Ascending aorta (tissue), 2 donors: ENCODE measurements around the gene MARCHF10. TPM values are rescaled to one million over a fixed set of nuclear protein-coding genes. Genes with fewer than 3 reads are reported as not detected.

Experiments used
- DNase-seq, 2 donors: peaks; one replicate each; pipeline ENCODE4 v3.0.0-alpha.2; 2019; ENCODE audit warnings: low spot score in 2 of 2
- H3K27ac ChIP-seq, 2 donors: fragments of 200-600 bp; sonication (generic); one replicate each; pipeline ENCODE4 v1.5.1; 2016 to 2017; ENCODE audit warnings: mild to moderate bottlenecking in 1 of 2
- H3K27me3 ChIP-seq: fragments of 200-600 bp; sonication (generic); one replicate; pipeline ENCODE4 v1.5.1; 2017
- H3K36me3 ChIP-seq, 2 donors: fragments of 200-600 bp; sonication (generic); one replicate each; pipeline ENCODE4 v1.5.1; 2016
- H3K4me1 ChIP-seq, 2 donors: fragments of 200-600 bp; sonication (generic); one replicate each; pipeline ENCODE4 v1.5.1; 2016 to 2017; ENCODE audit warnings: mild to moderate bottlenecking in 1 of 2
- H3K4me3 ChIP-seq, 2 donors: fragments of 200-600 bp; sonication (generic); one replicate each; pipeline ENCODE4 v1.5.1; 2016 to 2017; ENCODE audit warnings: mild to moderate bottlenecking in 1 of 2
- H3K9me3 ChIP-seq, 2 donors: fragments of 200-600 bp; sonication (generic); one replicate each; pipeline ENCODE4 v1.5.1; 2016
- intact Hi-C: fragments of 100-400 bp; cut with DNase I; formaldehyde crosslinking; loops from one replicate; pipeline ENCODE4 v1.15.1; 2023
- total RNA-seq: library from RNA; depleted of rRNA; stranded (reverse); fragments of >200 nt; gene quantifications from one replicate; pipeline ENCODE4 v1.1.0, GENCODE V29; 2016
- TF ChIP-seq, protein P1 (sequence below), 3 experiments: fragments of 200-600 bp in 2 of 3; fragments of 450-650 bp in 1 of 3; sonication (generic) in 2 of 3; IDR thresholded peaks; one replicate each; pipeline ENCODE4 v1.5.1; 2016 to 2019; ENCODE audit warnings: antibody characterized with exemption in 3 of 3, mild to moderate bottlenecking in 1 of 3, moderate library complexity in 1 of 3

Gene MARCHF10
- total RNA-seq, 1 donor from 2014 or later: not detected

GRCh38 chr17:62688398-62689160 lies 119.5 kb downstream of the MARCHF10 start:
- no peaks in the 10 kb centered on the region for H3K9me3 ChIP-seq

GRCh38 chr17:62687997-62688396 lies 120.1 kb downstream of the MARCHF10 start:
- Histone ChIP-seq H3K36me3 (peaks cover 38 to 48% of the 10 kb centered on the region in 2 donors), H3K9me3 (no peaks in the 10 kb centered on the region), H3K27ac (no peak overlapping the region), H3K4me3 (no peak overlapping the region), H3K4me1 (no peaks in the 10 kb centered on the region), H3K27me3 (no peaks in the 10 kb centered on the region)
- DNase-seq: no peak
- intact Hi-C loops: no loop called here
- TF ChIP-seq, protein P1, sequence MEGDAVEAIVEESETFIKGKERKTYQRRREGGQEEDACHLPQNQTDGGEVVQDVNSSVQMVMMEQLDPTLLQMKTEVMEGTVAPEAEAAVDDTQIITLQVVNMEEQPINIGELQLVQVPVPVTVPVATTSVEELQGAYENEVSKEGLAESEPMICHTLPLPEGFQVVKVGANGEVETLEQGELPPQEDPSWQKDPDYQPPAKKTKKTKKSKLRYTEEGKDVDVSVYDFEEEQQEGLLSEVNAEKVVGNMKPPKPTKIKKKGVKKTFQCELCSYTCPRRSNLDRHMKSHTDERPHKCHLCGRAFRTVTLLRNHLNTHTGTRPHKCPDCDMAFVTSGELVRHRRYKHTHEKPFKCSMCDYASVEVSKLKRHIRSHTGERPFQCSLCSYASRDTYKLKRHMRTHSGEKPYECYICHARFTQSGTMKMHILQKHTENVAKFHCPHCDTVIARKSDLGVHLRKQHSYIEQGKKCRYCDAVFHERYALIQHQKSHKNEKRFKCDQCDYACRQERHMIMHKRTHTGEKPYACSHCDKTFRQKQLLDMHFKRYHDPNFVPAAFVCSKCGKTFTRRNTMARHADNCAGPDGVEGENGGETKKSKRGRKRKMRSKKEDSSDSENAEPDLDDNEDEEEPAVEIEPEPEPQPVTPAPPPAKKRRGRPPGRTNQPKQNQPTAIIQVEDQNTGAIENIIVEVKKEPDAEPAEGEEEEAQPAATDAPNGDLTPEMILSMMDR (IDR thresholded peaks at IDR 0.05): no peak

More at GRCh38 chr17:62688398-62689160, 119.5 kb downstream of the MARCHF10 start:
- H3K27me3 ChIP-seq: no peaks in the 10 kb centered on the region
- H3K27ac ChIP-seq: no peak overlapping the region
- TF ChIP-seq, protein P1 (IDR thresholded peaks at IDR 0.05): no peak
- intact Hi-C loops: no loop called here
- DNase-seq: no peak
- peaks cover 38 to 48% of the 10 kb centered on the region in 2 donors for H3K36me3 ChIP-seq
- H3K4me1 ChIP-seq: no peaks in the 10 kb centered on the region
- no peak overlapping the region for H3K4me3 ChIP-seq

DNA sequence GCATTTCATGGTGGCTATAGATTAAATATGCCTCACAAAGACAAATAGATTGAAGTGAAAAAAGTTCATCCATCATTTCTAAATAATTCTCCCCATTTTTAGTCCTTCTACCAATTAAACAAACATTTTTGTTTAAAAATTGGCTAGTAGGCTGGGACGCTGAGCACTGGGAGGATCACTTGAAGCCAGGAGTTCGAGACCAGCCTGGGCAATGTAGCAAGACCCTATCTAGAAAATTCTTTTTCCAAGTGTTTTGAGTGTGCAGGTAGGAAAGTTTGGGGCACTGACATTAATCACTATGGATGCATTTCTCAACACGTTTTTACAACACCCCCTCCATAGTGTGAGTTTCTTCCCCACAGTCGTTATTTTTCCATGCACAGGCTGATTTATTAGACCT lies 123.9 kb downstream of the MARCHF10 start:
- Histone ChIP-seq H3K36me3 (peaks cover 23 to 38% of the 10 kb centered on the region in 2 donors), H3K4me3 (no peak overlapping the region), H3K27ac (no peak overlapping the region), H3K4me1 (no peaks in the 10 kb centered on the region), H3K27me3 (no peaks in the 10 kb centered on the region), H3K9me3 (no peaks in the 10 kb centered on the region)
- DNase-seq: no peak
- TF ChIP-seq, protein P1 (IDR thresholded peaks at IDR 0.05): no peak
- intact Hi-C loops: loop anchor here (5.0 kb wide), 1 partner anchor 57 kb away; the partner anchor contains the start of gene MRC2

DNA sequence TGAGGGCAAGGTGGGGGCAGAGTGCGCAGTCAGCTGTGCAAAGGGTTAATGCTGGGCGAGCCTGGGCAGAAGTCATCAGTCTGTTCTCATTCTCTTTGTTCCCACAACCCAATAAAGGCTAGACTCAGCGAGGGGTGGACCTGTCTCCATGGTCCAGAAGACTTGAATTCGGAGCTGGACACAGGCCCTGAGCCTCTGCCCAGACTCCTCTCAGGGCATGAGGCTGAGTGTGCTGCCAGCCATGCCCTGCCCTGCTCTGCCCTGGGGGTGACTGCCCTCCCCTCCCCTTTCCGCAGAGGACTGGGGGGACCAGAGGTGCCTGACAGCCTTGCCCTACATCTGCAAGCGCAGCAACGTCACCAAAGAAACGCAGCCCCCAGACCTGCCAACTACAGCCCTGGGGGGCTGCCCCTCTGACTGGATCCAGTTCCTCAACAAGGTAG lies 126.2 kb downstream of the MARCHF10 start:
- Histone ChIP-seq H3K27ac (peak overlapping the region; percentile 30 to 36), H3K4me1 (no peaks in the 10 kb centered on the region), H3K9me3 (no peaks in the 10 kb centered on the region), H3K4me3 (no peak overlapping the region), H3K27me3 (no peaks in the 10 kb centered on the region), H3K36me3 (peaks cover 14 to 45% of the 10 kb centered on the region in 2 donors)
- DNase-seq: no peak
- TF ChIP-seq, protein P1 (IDR thresholded peaks at IDR 0.05): no peak
- intact Hi-C loops: loop anchor here (5.0 kb wide), 1 partner anchor 55 kb away; the partner anchor contains the start of gene MRC2

DNA sequence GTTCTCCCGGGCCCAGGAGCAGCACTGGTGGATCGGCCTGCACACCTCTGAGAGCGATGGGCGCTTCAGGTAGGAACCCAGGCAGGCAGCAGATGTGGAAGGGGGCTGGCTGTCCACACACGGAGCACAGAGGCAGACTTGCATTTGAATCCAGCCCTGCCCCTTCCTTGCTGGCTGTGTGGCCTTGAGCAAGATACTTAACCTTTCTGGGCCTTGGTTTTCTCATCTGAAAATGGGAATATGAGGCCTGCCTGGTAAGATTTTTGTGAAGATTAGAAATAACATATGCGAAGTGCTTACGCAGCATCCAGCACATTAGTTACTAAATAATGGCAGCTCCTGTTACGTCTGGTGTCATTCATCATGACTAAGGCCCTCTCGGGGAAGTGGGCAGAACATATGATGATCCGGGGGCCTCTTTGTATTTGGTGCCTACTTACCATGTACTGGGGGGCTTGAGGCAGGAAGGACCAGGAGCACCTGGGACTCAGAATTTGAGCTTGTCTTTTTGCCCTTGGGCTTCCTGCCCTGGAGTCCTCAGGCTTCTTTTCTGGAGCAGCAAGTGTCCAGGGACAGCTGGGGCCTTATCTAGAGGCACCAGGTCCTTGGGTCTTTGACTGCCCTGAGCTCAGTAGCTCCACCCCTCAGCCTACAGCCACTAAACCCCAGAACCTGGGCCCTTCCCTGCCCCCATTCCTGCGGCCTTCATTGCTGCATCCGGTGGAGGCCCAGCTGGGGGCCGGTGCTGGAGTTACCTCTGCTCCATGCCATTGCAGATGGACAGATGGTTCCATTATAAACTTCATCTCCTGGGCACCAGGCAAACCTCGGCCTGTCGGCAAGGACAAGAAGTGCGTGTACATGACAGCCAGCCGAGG lies 126.8 kb downstream of the MARCHF10 start:
- Histone ChIP-seq H3K4me3 (no peak overlapping the region), H3K36me3 (peaks cover 12 to 46% of the 10 kb centered on the region in 2 donors), H3K9me3 (no peaks in the 10 kb centered on the region), H3K27ac (peak overlapping the region; percentile 30 to 50), H3K4me1 (no peaks in the 10 kb centered on the region), H3K27me3 (no peaks in the 10 kb centered on the region)
- intact Hi-C loops: loop anchor here (5.0 kb wide), 1 partner anchor 54 kb away; the partner anchor contains the start of gene MRC2
- no peak for DNase-seq
- TF ChIP-seq, protein P1 (IDR thresholded peaks at IDR 0.05): no peak
